Measurements from ENCODE around the gene PHKB.
"Not testable (repeated sequence)": the region's sequence is repeated elsewhere in the genome, so short reads cannot be mapped to it uniquely, and the experiment has no call there.

Gene PHKB

GRCh38 chr16:47461598-47462266 is 601 bp downstream of the PHKB start:
- peak overlapping the region; percentile 92 to 95 for H3K4me3 ChIP-seq (replicated peaks in 1 of 2; ENCODE audit: low read depth in 2 of 2, low read length in 2 of 2)
- no peak for TF ChIP-seq CTCF (IDR thresholded peaks at IDR 0.05; ENCODE audit: low read depth, low read length)
- DNase-seq (ENCODE audit: low read depth in 2 of 2) = peak; percentile 64 to 66

- no peak overlapping the region for H3K4me3 ChIP-seq (replicated peaks in 1 of 2; ENCODE audit: low read depth in 2 of 2, low read length in 2 of 2)
- TF ChIP-seq CTCF (IDR thresholded peaks at IDR 0.05; ENCODE audit: low read depth, low read length) = no peak
- DNase-seq (ENCODE audit: low read depth in 2 of 2) = no peak
These were observed 2.9 kb downstream of the PHKB start for GRCh38 chr16:47463771-47464624.

- no peak for DNase-seq (ENCODE audit: low read depth in 2 of 2)
- no peak for TF ChIP-seq CTCF (IDR thresholded peaks at IDR 0.05; ENCODE audit: low read depth, low read length)
- no peak overlapping the region for H3K4me3 ChIP-seq (replicated peaks in 1 of 2; ENCODE audit: low read depth in 2 of 2, low read length in 2 of 2)
These were observed 4.9 kb downstream of the PHKB start for GRCh38 chr16:47465919-47466630.

- no peak overlapping the region for H3K4me3 ChIP-seq (replicated peaks in 1 of 2; ENCODE audit: low read depth in 2 of 2, low read length in 2 of 2)
- no peak for DNase-seq (ENCODE audit: low read depth in 2 of 2)
- TF ChIP-seq CTCF (IDR thresholded peaks at IDR 0.05; ENCODE audit: low read depth, low read length) = no peak
These were observed 6.4 kb downstream of the PHKB start for GRCh38 chr16:47467501-47467900.

- DNase-seq (ENCODE audit: low read depth in 2 of 2) = peak in 1 of 2 donors; percentile 52
- not testable (repeated sequence) for H3K4me3 ChIP-seq (replicated peaks in 1 of 2; ENCODE audit: low read depth in 2 of 2, low read length in 2 of 2)
These were observed 7.0 kb downstream of the PHKB start for GRCh38 chr16:47468070-47468689.

GRCh38 chr16:47469227-47469626 is 8.1 kb downstream of the PHKB start:
- no peak overlapping the region for H3K4me3 ChIP-seq (replicated peaks in 1 of 2; ENCODE audit: low read depth in 2 of 2, low read length in 2 of 2)
- TF ChIP-seq CTCF (IDR thresholded peaks at IDR 0.05; ENCODE audit: low read depth, low read length) = no peak
- no peak for DNase-seq (ENCODE audit: low read depth in 2 of 2)
